Measurements from ENCODE around the gene RIPK4. TPM values are rescaled to one million over a fixed set of nuclear protein-coding genes. Genes with fewer than 3 reads are reported as not detected.

Gene RIPK4
- total RNA-seq, 1 donor from 2014 or later = 15.7 TPM

DNA sequence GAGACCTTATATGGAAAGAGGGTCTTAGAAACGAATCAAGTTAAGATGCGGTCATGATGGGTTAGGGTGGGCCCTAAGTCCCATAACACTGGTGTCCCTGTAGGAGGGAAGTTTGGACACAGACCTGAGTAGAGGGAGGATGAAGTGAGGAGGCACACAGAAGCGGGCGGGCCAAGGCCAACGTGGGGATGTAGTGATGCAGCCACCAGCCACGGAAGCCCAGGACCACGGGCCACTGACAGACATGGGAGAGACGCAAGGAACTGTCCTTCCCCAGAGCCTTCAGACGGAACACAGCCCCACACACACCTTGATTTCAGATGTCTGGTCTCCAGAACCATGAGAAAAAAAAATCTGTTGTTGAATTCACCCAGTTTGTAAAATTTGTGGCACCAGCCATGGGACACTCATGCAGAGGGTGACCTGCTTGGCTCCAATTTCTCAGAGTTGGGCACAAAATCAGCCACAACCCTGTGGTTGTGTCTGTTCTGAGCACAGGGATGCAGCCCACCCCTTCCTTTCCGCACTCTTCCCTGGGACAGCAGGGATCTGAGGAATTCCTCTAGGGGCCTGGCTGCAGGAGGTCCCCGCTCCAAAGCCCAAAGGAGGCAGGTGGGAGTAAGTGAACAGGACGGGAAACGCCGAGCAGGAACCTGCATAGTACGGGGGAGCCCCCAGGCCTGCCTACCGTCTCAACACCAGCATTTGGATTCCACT, 61.1 kb downstream of the RIPK4 start:
- TF ChIP-seq, protein P1, sequence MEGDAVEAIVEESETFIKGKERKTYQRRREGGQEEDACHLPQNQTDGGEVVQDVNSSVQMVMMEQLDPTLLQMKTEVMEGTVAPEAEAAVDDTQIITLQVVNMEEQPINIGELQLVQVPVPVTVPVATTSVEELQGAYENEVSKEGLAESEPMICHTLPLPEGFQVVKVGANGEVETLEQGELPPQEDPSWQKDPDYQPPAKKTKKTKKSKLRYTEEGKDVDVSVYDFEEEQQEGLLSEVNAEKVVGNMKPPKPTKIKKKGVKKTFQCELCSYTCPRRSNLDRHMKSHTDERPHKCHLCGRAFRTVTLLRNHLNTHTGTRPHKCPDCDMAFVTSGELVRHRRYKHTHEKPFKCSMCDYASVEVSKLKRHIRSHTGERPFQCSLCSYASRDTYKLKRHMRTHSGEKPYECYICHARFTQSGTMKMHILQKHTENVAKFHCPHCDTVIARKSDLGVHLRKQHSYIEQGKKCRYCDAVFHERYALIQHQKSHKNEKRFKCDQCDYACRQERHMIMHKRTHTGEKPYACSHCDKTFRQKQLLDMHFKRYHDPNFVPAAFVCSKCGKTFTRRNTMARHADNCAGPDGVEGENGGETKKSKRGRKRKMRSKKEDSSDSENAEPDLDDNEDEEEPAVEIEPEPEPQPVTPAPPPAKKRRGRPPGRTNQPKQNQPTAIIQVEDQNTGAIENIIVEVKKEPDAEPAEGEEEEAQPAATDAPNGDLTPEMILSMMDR (IDR thresholded peaks at IDR 0.05; ENCODE audit: unreplicated experiment) = no peak
- no peak for DNase-seq (ENCODE audit: low spot score in 2 of 2, unreplicated experiment in 2 of 2)
- Mint-ChIP-seq H3K36me3 (no peaks in the 10 kb centered on the region), H3K4me3 (no peak overlapping the region), H3K27me3 (ENCODE audit: low read depth) (no peaks in the 10 kb centered on the region), H3K9me3 (peaks cover 11% of the 10 kb centered on the region), H3K27ac (no peak overlapping the region), H3K4me1 (peaks cover 5% of the 10 kb centered on the region)

DNA sequence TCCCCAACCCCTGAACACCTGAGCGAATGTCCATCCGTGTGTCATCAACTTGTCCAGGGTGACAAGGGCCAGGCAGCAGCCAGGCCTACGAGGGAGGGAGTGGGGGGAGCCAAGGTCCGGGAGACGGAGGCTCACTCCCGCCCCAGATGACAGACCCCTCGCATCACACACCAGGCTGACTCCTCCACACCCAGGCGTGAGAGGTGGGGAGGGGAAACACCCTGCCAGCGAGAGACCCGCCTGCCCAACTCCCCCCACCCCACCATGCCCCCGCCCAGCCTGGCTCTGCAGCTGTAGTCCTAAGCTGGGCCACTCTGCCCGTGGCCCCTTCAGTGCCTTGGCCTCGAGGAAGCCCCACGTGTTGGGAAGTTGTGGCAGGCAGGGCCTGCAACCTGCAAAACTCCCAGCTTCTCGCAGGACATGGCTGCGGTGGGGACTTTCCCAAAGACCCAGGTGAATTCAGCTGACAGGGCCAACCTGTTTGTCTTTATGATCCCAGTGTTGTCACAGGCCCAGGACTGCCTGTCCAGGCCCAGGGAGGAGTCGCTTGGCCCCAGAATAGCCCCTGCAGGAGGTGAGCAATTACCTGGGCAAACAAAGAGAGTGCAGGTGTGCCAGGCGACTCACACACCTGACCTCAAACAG, 62.9 kb downstream of the RIPK4 start:
- TF ChIP-seq, protein P1 (IDR thresholded peaks at IDR 0.05; ENCODE audit: unreplicated experiment) = no peak
- DNase-seq (ENCODE audit: low spot score in 2 of 2, unreplicated experiment in 2 of 2) = no peak
- H3K36me3 Mint-ChIP-seq = no peaks in the 10 kb centered on the region
- H3K4me1 Mint-ChIP-seq = peaks cover 5% of the 10 kb centered on the region
- peaks cover 11% of the 10 kb centered on the region for H3K9me3 Mint-ChIP-seq
- H3K4me3 Mint-ChIP-seq = no peak overlapping the region
- H3K27me3 Mint-ChIP-seq (ENCODE audit: low read depth) = no peaks in the 10 kb centered on the region
- H3K27ac Mint-ChIP-seq = no peak overlapping the region

DNA sequence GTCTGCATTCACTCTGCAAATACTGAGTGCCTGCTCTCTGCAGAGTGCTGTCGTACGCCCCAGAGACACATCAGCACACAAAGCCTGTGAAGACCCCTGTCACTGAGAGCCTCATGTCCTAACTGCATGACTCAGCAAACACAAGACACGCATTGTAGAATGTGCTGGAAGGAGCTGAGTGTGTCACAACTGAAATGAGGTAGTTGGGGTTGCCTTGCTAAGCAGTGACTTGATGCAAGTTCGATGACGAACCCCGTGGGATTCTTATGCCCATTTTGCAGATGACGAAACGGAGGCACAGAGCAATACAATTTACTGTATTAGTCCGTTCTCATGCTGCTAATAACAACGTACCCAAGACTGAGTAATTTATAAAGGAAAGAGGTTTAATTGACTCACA, 65.1 kb downstream of the RIPK4 start:
- no peak overlapping the region for H3K4me3 Mint-ChIP-seq
- H3K27me3 Mint-ChIP-seq (ENCODE audit: low read depth) = no peaks in the 10 kb centered on the region
- peaks cover 5% of the 10 kb centered on the region for H3K4me1 Mint-ChIP-seq
- H3K9me3 Mint-ChIP-seq = peaks cover 2% of the 10 kb centered on the region
- TF ChIP-seq, protein P1 (IDR thresholded peaks at IDR 0.05; ENCODE audit: unreplicated experiment) = no peak
- no peak overlapping the region for H3K27ac Mint-ChIP-seq
- H3K36me3 Mint-ChIP-seq = no peaks in the 10 kb centered on the region
- DNase-seq (ENCODE audit: low spot score in 2 of 2, unreplicated experiment in 2 of 2) = no peak

DNA sequence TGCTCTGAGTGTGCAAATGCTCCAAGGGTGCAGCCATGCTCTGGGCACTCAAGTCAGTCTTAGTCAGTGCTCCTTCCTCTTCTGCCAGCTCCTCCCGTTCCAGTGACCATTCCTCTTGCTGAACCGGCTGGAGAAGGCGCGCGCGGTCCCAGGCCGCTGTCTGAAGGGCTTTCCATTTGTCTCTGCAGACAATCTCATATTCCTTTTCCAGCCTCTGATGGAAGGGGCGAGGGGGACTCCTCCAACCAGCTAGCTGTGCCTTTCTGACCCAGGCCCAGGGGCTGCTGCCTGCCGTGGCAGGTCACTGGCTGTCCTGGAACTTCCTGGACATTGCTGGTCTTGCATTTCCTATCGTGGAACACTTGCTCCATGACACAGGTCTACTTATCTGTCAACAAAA, 67.5 kb downstream of the RIPK4 start:
- Mint-ChIP-seq H3K4me3 (no peak overlapping the region), H3K27me3 (ENCODE audit: low read depth) (no peaks in the 10 kb centered on the region), H3K4me1 (peaks cover 15% of the 10 kb centered on the region), H3K36me3 (no peaks in the 10 kb centered on the region), H3K27ac (no peak overlapping the region), H3K9me3 (no peaks in the 10 kb centered on the region)
- TF ChIP-seq, protein P1 (IDR thresholded peaks at IDR 0.05; ENCODE audit: unreplicated experiment) = no peak
- DNase-seq (ENCODE audit: low spot score in 2 of 2, unreplicated experiment in 2 of 2) = no peak

DNA sequence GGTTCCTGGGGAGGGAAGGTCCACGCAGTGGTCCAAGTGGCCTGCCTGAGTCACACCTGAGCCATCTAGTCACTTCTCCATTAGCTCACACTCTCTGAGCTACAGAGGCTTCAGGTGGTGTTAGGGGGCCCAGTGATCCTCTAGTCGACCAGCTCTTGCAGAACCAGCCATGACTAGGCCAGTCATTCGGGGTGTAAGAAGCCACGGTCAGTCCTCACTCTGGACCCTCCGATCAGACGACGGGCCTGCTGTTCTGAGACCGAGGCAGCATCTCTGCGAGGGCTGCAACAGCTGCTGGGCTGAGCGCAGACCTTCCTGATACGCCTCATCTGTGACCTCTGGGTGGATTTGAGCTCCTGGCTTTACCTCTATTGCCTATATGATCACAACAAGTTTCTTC, 68.8 kb downstream of the RIPK4 start:
- no peak for DNase-seq (ENCODE audit: low spot score in 2 of 2, unreplicated experiment in 2 of 2)
- Mint-ChIP-seq H3K36me3 (no peaks in the 10 kb centered on the region), H3K27me3 (ENCODE audit: low read depth) (no peaks in the 10 kb centered on the region), H3K27ac (no peak overlapping the region), H3K4me3 (no peak overlapping the region), H3K4me1 (peaks cover 10% of the 10 kb centered on the region), H3K9me3 (no peaks in the 10 kb centered on the region)
- TF ChIP-seq, protein P1 (IDR thresholded peaks at IDR 0.05; ENCODE audit: unreplicated experiment) = no peak
